Body of pancreas (tissue), 4 donors: Measurements from ENCODE around the gene CISD1.

Source experiments
- CTCF ChIP-seq, 7 experiments: fragments of 450-650 bp in 4 of 7; fragments of 200-600 bp in 3 of 7; sonication (generic) in 3 of 7; IDR thresholded peaks; one replicate each; pipeline ENCODE4 v1.5.1; 2016 to 2019; ENCODE audit warnings: antibody characterized with exemption in 7 of 7
- POLR2A ChIP-seq, 3 donors: fragments of 450-650 bp; IDR thresholded peaks; one replicate each; pipeline ENCODE4 v1.6.1; 2016; ENCODE audit warnings: antibody characterized with exemption in 3 of 3, mild to moderate bottlenecking in 2 of 3

- TF ChIP-seq CTCF (IDR thresholded peaks at IDR 0.05) = no peak
- TF ChIP-seq POLR2A (IDR thresholded peaks at IDR 0.05) = no peak
Observed at GRCh38 chr10:58319599-58319998, 50.6 kb downstream of the CISD1 start.
